H9 (cell line): ENCODE data around the gene PTCH1. TPM values are rescaled to one million over a fixed set of nuclear protein-coding genes. Genes with fewer than 3 reads are reported as not detected.

Experiments
- DNase-seq: peaks from one replicate; pipeline ENCODE4 v3.0.0-alpha.2; 2017
- H2AFZ ChIP-seq: one replicate; pipeline ENCODE4 v1.6.1; 2013; ENCODE audit warnings: mild to moderate bottlenecking, low read length, control low read depth, moderate library complexity
- H2AK5ac ChIP-seq: 2 replicates; pipeline ENCODE4 v1.6.1; 2013; ENCODE audit warnings: low read length, control low read depth, mixed read lengths; ENCODE audit not compliant: insufficient read length
- H2BK120ac ChIP-seq: one replicate; pipeline ENCODE4 v1.6.1; 2013; ENCODE audit warnings: low read depth, mild to moderate bottlenecking, low read length, control low read depth, inconsistent platforms; ENCODE audit not compliant: poor library complexity, severe bottlenecking
- H2BK12ac ChIP-seq: 2 replicates; pipeline ENCODE4 v1.6.1; 2013; ENCODE audit warnings: low read length, control low read depth, mixed read lengths, low read depth; ENCODE audit not compliant: insufficient read length
- H2BK15ac ChIP-seq: 2 replicates; pipeline ENCODE4 v1.6.1; 2013; ENCODE audit warnings: low read depth, low read length, control low read depth
- H2BK20ac ChIP-seq: one replicate; pipeline ENCODE4 v1.6.1; 2013; ENCODE audit warnings: low read depth, mild to moderate bottlenecking, low read length, control low read depth, inconsistent platforms; ENCODE audit not compliant: poor library complexity, severe bottlenecking
- H2BK5ac ChIP-seq: 2 replicates; pipeline ENCODE4 v1.6.1; 2013; ENCODE audit warnings: low read length, control low read depth, mixed read lengths; ENCODE audit not compliant: insufficient read length
- H3K14ac ChIP-seq: 2 replicates; pipeline ENCODE4 v1.6.1; 2013; ENCODE audit warnings: low read length, control low read depth; ENCODE audit not compliant: insufficient read depth
- H3K18ac ChIP-seq: 2 replicates; pipeline ENCODE4 v1.6.1; 2013; ENCODE audit warnings: low read depth, mild to moderate bottlenecking, mixed read lengths, low read length, control low read depth; ENCODE audit not compliant: insufficient read length
- H3K23ac ChIP-seq: 2 replicates; pipeline ENCODE4 v1.6.1; 2013; ENCODE audit warnings: low read length, control low read depth, mixed read lengths, low read depth; ENCODE audit not compliant: insufficient read length
- H3K23me2 ChIP-seq: 2 replicates; pipeline ENCODE4 v1.6.1; 2013; ENCODE audit warnings: low read depth, mild to moderate bottlenecking, mixed read lengths, low read length, control low read depth; ENCODE audit not compliant: insufficient read length, poor library complexity, severe bottlenecking
- H3K27ac ChIP-seq: 2 replicates; pipeline ENCODE4 v1.5.1; 2013; ENCODE audit warnings: low read length, control low read depth, mixed read lengths, low read depth; ENCODE audit not compliant: insufficient read length
- H3K27me3 ChIP-seq: 2 replicates; pipeline ENCODE4 v1.6.1; 2013; ENCODE audit warnings: low read length, control low read depth, inconsistent platforms; ENCODE audit not compliant: insufficient read depth
- H3K4ac ChIP-seq: 2 replicates; pipeline ENCODE4 v1.6.1; 2013; ENCODE audit warnings: low read depth, mild to moderate bottlenecking, control low read depth, inconsistent platforms, low read length, moderate library complexity
- H3K4me1 ChIP-seq: 2 replicates; pipeline ENCODE4 v1.6.1; 2013; ENCODE audit warnings: low read length, control low read depth, inconsistent platforms; ENCODE audit not compliant: insufficient read depth
- H3K4me2 ChIP-seq: 2 replicates; pipeline ENCODE4 v1.6.1; 2013; ENCODE audit warnings: low read length, control low read depth, mixed read lengths; ENCODE audit not compliant: insufficient read length, insufficient read depth
- H3K56ac ChIP-seq: 2 replicates; pipeline ENCODE4 v1.6.1; 2013; ENCODE audit warnings: low read depth, mild to moderate bottlenecking, mixed read lengths, low read length, control low read depth; ENCODE audit not compliant: insufficient read length
- H3K79me1 ChIP-seq: 2 replicates; pipeline ENCODE4 v1.6.1; 2013; ENCODE audit warnings: low read depth, mild to moderate bottlenecking, moderate library complexity, low read length, control low read depth, inconsistent platforms; ENCODE audit not compliant: insufficient read depth, poor library complexity, severe bottlenecking
- H3K79me2 ChIP-seq: 2 replicates; pipeline ENCODE4 v1.6.1; 2013; ENCODE audit warnings: low read length, control low read depth, inconsistent platforms; ENCODE audit not compliant: insufficient read depth
- H3K9ac ChIP-seq: 2 replicates; pipeline ENCODE4 v1.6.1; 2013; ENCODE audit warnings: low read length, control low read depth, mixed read lengths; ENCODE audit not compliant: insufficient read length; ENCODE audit errors: extremely low read depth
- H3K9me3 ChIP-seq: one replicate; pipeline ENCODE4 v1.6.1; 2013; ENCODE audit warnings: low read depth, low read length, inconsistent platforms; ENCODE audit not compliant: control insufficient read depth
- H3T11ph ChIP-seq: one replicate; pipeline ENCODE4 v1.6.1; 2013; ENCODE audit warnings: mild to moderate bottlenecking, low read length, control low read depth, inconsistent platforms
- H4K20me1 ChIP-seq: one replicate; pipeline ENCODE4 v1.6.1; 2013; ENCODE audit not compliant: control insufficient read depth, insufficient read length, insufficient read depth
- H4K5ac ChIP-seq: 2 replicates; pipeline ENCODE4 v1.6.1; 2013; ENCODE audit warnings: low read depth, mild to moderate bottlenecking, mixed read lengths, low read length, control low read depth; ENCODE audit not compliant: insufficient read length
- H4K8ac ChIP-seq: replicated peaks from 2 replicates; pipeline ENCODE4 v1.6.1; 2013; ENCODE audit warnings: low read length, control low read depth, mixed read lengths, low read depth; ENCODE audit not compliant: insufficient read length
- H4K91ac ChIP-seq: 2 replicates; pipeline ENCODE4 v1.6.1; 2013; ENCODE audit warnings: low read depth, mild to moderate bottlenecking, moderate library complexity, mixed read lengths, low read length, control low read depth; ENCODE audit not compliant: insufficient read length
- H3K27ac Mint-ChIP-seq, 3 experiments: 2 replicates in 2 of 3; 3 replicates in 1 of 3; pipeline ENCODE4 v1.8.0; 2020 to 2021; ENCODE audit warnings: mixed read lengths in 3 of 3, mild to moderate bottlenecking in 1 of 3, moderate library complexity in 1 of 3
- H3K27me3 Mint-ChIP-seq: 2 replicates; pipeline ENCODE4 v1.8.0; 2021; ENCODE audit warnings: low read depth, mild to moderate bottlenecking, moderate library complexity, mixed read lengths
- H3K36me3 Mint-ChIP-seq, 3 experiments: 2 replicates in 2 of 3; 3 replicates in 1 of 3; pipeline ENCODE4 v1.8.0; 2020 to 2021; ENCODE audit warnings: low read depth in 3 of 3, mixed read lengths in 3 of 3; ENCODE audit not compliant: insufficient read depth in 1 of 3
- H3K4me1 Mint-ChIP-seq, 2 experiments: 2 replicates each; pipeline ENCODE4 v1.8.0; 2020; ENCODE audit warnings: mixed read lengths in 2 of 2
- H3K4me3 Mint-ChIP-seq, 2 experiments: 2 replicates in 1 of 2; 3 replicates in 1 of 2; pipeline ENCODE4 v1.8.0; 2020 to 2021; ENCODE audit warnings: mild to moderate bottlenecking in 2 of 2, mixed read lengths in 2 of 2, moderate library complexity in 1 of 2
- H3K9me3 Mint-ChIP-seq, 2 experiments: 2 replicates in 1 of 2; 3 replicates in 1 of 2; pipeline ENCODE4 v1.8.0; 2020; ENCODE audit warnings: mild to moderate bottlenecking in 2 of 2, mixed read lengths in 2 of 2, moderate library complexity in 1 of 2
- CTCF ChIP-seq: fragments of 200-600 bp; sonication (generic); conservative IDR thresholded peaks from 3 replicates; pipeline ENCODE4 v1.8.0; 2021; ENCODE audit warnings: antibody characterized with exemption, mild to moderate bottlenecking
- WGBS: extraction: QIAGEN DNeasy Blood & Tissue Kit; methylation state at CpG from one replicate; pipeline ENCODE4 v1.1.7; 2013; ENCODE audit warnings: missing lambda C conversion rate, low lambda C conversion rate, mixed read lengths; ENCODE audit not compliant: insufficient read length; ENCODE audit errors: extremely low coverage; 5-methylcytosine and 5-hydroxymethylcytosine counted together
- total RNA-seq: library from RNA; stranded (reverse); gene quantifications from 2 replicates; pipeline ENCODE4 v1.2.1, GENCODE V29; 2021

Gene PTCH1
- total RNA-seq, 1 experiment from 2014 or later, result 9.1 TPM

- Histone ChIP-seq H3K23me2 (peaks cover 10% of the 10 kb centered on the region), H3K14ac (no peak overlapping the region), H3K4me2 (no peak overlapping the region), H2AK5ac (no peak overlapping the region), H3K9me3 (no peaks in the 10 kb centered on the region), H2BK20ac (no peak overlapping the region), H2BK15ac (no peak overlapping the region), H2BK12ac (no peak overlapping the region), H4K20me1 (no peaks in the 10 kb centered on the region), H3K18ac (no peak overlapping the region), H3K23ac (no peak overlapping the region), H4K8ac (no peak overlapping the region), H3K27me3 (peaks cover 33% of the 10 kb centered on the region; the same call in 1 of the 2 replicates), H2BK120ac (no peak overlapping the region), H3K4me1 (no peaks in the 10 kb centered on the region), H4K5ac (no peak overlapping the region), H3K27ac (no peak overlapping the region), H2AFZ (no peak overlapping the region), H3T11ph (no peak overlapping the region), H3K79me1 (no peaks in the 10 kb centered on the region), H3K56ac (no peak overlapping the region), H3K9ac (no peak overlapping the region), H3K79me2 (no peaks in the 10 kb centered on the region), H2BK5ac (no peak overlapping the region), H3K4ac (no peak overlapping the region), H4K91ac (no peak overlapping the region)
- no CpG with 5 or more reads among the region's 4 CpGs for WGBS
- Mint-ChIP-seq H3K4me1 (peaks cover 13 to 20% of the 10 kb centered on the region in 2 experiments), H3K9me3 (peaks cover 0 to 17% of the 10 kb centered on the region in 2 experiments; a peak in 2 of 5 replicates), H3K27ac (no peak overlapping the region), H3K4me3 (no peak overlapping the region; a peak in 1 of 5 replicates), H3K27me3 (peaks cover 100% of the 10 kb centered on the region), H3K36me3 (peaks cover 0 to 9% (median 7%) of the 10 kb centered on the region in 3 experiments; a peak in 3 of 7 replicates)
- no peak for DNase-seq
- no peak for TF ChIP-seq CTCF
These were observed 34.6 kb upstream of the PTCH1 start for GRCh38 chr9:95551406-95551805.
